Measurements from ENCODE around the gene SORL1. TPM values are rescaled to one million over a fixed set of nuclear protein-coding genes. Genes with fewer than 3 reads are reported as not detected.

SORL1 gene
- total and polyA plus RNA-seq, 2 of the 13 experiments (the other 11 are each of a cell fraction or from before 2014, with no cell fraction given): 21.3 to 148 TPM

DNA sequence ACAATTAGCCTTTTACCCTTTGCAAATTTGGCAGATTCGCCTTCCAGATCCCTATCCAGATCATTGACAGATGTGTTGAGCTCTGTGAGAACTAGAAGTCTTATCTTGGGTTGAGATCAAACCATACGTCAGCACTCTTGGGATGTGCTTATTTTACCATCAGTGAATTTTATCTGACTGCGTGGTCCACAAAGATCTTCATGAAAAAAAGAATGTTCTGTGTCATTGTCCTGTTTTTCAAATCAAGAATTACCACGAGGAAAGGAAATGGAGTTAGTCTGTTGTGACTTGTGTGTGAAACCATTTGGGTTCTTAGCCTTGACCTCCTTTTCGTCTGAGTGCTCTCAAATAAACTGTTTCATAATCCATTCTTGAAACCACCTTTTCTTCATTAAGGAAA lies 86.9 kb downstream of the SORL1 start:
- no peak for ATAC-seq
- intact Hi-C loops (cut with micrococcal nuclease; ENCODE audit: unreplicated experiment): no loop called here
- H2AFZ ChIP-seq (ENCODE audit: low read length): no peak overlapping the region
- H3K4me1 ChIP-seq (ENCODE audit: insufficient read depth, low read length): no peaks in the 10 kb centered on the region
- no peak overlapping the region for H3K9ac ChIP-seq (ENCODE audit: insufficient read depth, low read depth, low read length)
- no TSS peak for BruUV-seq (replicated peaks)
- FAIRE-seq: no peak
- H3K79me2 ChIP-seq (ENCODE audit: insufficient read depth, low read length): no peaks in the 10 kb centered on the region
- TF ChIP-seq, protein P1, sequence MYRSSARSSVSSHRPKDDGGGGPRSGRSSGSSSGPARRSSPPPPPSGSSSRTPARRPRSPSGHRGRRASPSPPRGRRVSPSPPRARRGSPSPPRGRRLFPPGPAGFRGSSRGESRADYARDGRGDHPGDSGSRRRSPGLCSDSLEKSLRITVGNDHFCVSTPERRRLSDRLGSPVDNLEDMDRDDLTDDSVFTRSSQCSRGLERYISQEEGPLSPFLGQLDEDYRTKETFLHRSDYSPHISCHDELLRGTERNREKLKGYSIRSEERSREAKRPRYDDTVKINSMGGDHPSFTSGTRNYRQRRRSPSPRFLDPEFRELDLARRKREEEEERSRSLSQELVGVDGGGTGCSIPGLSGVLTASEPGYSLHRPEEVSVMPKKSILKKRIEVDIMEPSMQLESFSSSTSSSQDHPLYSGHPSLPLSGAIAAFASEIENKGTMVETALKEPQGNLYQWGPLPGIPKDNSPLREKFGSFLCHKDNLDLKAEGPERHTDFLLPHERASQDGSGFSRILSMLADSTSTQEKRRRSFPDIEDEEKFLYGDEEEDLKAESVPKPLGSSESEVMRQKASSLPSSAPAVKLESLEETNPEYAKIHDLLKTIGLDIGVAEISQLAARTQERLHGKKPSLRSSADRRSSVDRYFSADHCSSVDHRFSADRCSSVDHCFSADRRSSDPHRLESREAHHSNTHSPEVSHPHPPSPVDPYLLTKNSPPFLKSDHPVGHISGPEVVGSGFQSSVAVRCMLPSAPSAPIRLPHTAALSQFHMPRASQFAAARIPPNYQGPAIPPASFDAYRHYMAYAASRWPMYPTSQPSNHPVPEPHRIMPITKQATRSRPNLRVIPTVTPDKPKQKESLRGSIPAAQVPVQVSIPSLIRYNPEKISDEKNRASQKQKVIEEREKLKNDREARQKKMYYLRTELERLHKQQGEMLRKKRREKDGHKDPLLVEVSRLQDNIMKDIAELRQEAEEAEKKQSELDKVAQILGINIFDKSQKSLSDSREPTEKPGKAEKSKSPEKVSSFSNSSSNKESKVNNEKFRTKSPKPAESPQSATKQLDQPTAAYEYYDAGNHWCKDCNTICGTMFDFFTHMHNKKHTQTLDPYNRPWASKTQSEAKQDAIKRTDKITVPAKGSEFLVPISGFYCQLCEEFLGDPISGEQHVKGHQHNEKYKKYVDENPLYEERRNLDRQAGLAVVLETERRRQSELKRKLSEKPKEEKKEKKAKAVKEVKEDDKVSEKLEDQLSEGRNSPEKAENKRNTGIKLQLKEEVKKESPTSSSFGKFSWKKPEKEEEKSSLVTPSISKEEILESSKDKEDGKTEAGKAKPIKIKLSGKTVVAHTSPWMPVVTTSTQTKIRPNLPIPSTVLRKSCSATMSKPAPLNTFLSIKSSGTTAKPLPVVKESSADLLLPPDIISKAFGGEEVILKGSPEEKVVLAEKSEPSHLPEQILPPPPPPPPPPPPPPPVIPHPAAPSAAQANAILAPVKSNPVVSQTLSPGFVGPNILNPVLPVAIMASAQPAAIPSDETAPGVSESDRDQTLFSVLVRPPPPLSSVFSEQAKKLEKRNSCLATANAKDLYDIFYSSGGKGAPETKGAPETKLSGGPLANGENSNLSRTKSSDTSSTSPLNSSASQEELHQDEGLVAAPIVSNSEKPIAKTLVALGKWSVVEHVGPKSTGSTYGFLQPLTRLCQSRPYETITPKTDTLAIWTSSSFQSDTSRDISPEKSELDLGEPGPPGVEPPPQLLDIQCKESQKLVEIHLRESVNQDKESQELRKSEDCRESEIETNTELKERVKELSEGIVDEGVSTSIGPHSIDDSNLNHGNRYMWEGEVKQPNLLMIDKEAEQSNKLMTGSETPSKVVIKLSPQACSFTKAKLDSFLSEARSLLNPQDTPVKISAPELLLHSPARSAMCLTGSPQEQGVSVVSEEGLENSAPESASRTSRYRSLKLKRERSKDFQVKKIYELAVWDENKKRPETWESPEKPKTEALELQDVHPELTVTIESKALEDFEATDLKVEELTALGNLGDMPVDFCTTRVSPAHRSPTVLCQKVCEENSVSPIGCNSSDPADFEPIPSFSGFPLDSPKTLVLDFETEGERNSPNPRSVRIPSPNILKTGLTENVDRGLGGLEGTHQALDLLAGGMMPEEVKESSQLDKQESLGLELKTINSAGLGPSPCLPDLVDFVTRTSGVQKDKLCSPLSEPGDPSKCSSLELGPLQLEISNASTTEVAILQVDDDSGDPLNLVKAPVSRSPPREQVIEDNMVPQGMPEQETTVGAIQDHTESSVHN (CRISPR knock-in tag; IDR thresholded peaks at IDR 0.05): no peak
- TF ChIP-seq, protein P2, sequence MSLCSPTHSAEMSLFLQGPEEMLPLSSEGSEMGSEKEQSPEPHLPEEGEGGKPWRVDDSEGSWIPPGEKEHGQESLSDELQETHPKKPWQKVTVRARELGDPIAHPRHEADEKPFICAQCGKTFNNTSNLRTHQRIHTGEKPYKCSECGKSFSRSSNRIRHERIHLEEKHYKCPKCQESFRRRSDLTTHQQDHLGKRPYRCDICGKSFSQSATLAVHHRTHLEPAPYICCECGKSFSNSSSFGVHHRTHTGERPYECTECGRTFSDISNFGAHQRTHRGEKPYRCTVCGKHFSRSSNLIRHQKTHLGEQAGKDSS (CRISPR knock-in tag; IDR thresholded peaks at IDR 0.05; ENCODE audit: borderline replicate concordance, low read depth): no peak
- TF ChIP-seq SMAD9 (CRISPR knock-in tag; IDR thresholded peaks at IDR 0.05): no peak
- TF ChIP-seq ZNF274 (CRISPR knock-in tag; IDR thresholded peaks at IDR 0.05): no peak
- TF ChIP-seq ZNF121 (CRISPR knock-in tag; IDR thresholded peaks at IDR 0.05): no peak
- TF ChIP-seq FOXP1 (IDR thresholded peaks at IDR 0.05): no peak
- no peak for TF ChIP-seq FOXP1 (CRISPR knock-in tag; IDR thresholded peaks at IDR 0.05)
- TF ChIP-seq, protein P3, sequence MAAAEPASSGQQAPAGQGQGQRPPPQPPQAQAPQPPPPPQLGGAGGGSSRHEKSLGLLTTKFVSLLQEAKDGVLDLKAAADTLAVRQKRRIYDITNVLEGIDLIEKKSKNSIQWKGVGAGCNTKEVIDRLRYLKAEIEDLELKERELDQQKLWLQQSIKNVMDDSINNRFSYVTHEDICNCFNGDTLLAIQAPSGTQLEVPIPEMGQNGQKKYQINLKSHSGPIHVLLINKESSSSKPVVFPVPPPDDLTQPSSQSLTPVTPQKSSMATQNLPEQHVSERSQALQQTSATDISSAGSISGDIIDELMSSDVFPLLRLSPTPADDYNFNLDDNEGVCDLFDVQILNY (CRISPR knock-in tag; conservative IDR thresholded peaks at IDR 0.05): no peak
- no peak for TF ChIP-seq ELF4 (CRISPR knock-in tag; IDR thresholded peaks at IDR 0.05; ENCODE audit: borderline replicate concordance)
- TF ChIP-seq GABPB1 (CRISPR knock-in tag; IDR thresholded peaks at IDR 0.05): no peak
- TF ChIP-seq MXI1 (IDR thresholded peaks at IDR 0.05; ENCODE audit: borderline replicate concordance, low read depth, low read length): no peak
- TF ChIP-seq, protein P4, sequence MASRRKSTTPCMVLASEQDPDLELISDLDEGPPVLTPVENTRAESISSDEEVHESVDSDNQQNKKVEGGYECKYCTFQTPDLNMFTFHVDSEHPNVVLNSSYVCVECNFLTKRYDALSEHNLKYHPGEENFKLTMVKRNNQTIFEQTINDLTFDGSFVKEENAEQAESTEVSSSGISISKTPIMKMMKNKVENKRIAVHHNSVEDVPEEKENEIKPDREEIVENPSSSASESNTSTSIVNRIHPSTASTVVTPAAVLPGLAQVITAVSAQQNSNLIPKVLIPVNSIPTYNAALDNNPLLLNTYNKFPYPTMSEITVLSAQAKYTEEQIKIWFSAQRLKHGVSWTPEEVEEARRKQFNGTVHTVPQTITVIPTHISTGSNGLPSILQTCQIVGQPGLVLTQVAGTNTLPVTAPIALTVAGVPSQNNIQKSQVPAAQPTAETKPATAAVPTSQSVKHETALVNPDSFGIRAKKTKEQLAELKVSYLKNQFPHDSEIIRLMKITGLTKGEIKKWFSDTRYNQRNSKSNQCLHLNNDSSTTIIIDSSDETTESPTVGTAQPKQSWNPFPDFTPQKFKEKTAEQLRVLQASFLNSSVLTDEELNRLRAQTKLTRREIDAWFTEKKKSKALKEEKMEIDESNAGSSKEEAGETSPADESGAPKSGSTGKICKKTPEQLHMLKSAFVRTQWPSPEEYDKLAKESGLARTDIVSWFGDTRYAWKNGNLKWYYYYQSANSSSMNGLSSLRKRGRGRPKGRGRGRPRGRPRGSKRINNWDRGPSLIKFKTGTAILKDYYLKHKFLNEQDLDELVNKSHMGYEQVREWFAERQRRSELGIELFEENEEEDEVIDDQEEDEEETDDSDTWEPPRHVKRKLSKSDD (CRISPR knock-in tag; IDR thresholded peaks at IDR 0.05; ENCODE audit: low read depth): no peak
- TF ChIP-seq RBFOX2 (IDR thresholded peaks at IDR 0.05; ENCODE audit: low read depth, low read length): no peak
- peaks cover 19 to 77% of the 10 kb centered on the region in 2 experiments for H3K36me3 ChIP-seq (replicated peaks in 1 of 2; ENCODE audit: control insufficient read depth in 1 of 2, insufficient read depth in 2 of 2, low read length in 2 of 2)
- peaks cover 6% of the 10 kb centered on the region; the same call in 1 of the 2 replicates for H4K20me1 ChIP-seq (ENCODE audit: insufficient read depth, low read length)
- H3K27me3 ChIP-seq (ENCODE audit: control insufficient read depth in 1 of 2, insufficient read depth in 2 of 2, low read length in 2 of 2): no peaks in the 10 kb centered on the region
- CTCF ChIA-PET (ENCODE audit: low intra/inter-chr PET ratio, low total read pairs): no interaction called here
- no peak overlapping the region for H3K4me2 ChIP-seq (ENCODE audit: low read depth, low read length)
- no peak overlapping the region for H3K4me3 ChIP-seq (replicated peaks in 1 of 3; ENCODE audit: insufficient read depth in 1 of 3, low read depth in 2 of 3, low read length in 3 of 3)
- in situ Hi-C loops (cut with HindIII; ENCODE audit: extremely low pct_ligation_motif_present, low pct_unique_long_range_greater_than_20kb): no loop called here
- WGBS (ENCODE audit: low lambda C conversion rate): 97% methylated on average over 5 of the region's 5 CpGs
- DNase-seq (ENCODE audit: low spot score): no peak
- no peaks in the 10 kb centered on the region for H3K9me3 ChIP-seq (ENCODE audit: low read length)
- POLR2A ChIA-PET: no interaction called here
- H3K27ac ChIP-seq (ENCODE audit: extremely low read length, insufficient read depth, low read length): no peak overlapping the region

Measured in HepG2 (cell line).